Tibial nerve (tissue), 4 donors: Measurements from ENCODE around the gene PHF21B. TPM values are rescaled to one million over a fixed set of nuclear protein-coding genes. Genes with fewer than 3 reads are reported as not detected.

Experiments used
- DNase-seq, 2 donors: peaks; one replicate each; pipeline ENCODE4 v3.0.0-alpha.2; 2019; ENCODE audit warnings: low spot score in 2 of 2
- H3K27ac ChIP-seq, 4 donors: fragments of 200-600 bp; sonication (generic) in 3 of 4; one replicate each; pipeline ENCODE4 v1.5.1; 2017 to 2019; ENCODE audit warnings: mild to moderate bottlenecking in 1 of 4
- H3K27me3 ChIP-seq, 2 donors: fragments of 200-600 bp; sonication (generic) in 1 of 2; one replicate each; pipeline versions ENCODE4 v1.5.1 to v1.6.0; 2017 to 2019
- H3K36me3 ChIP-seq, 3 donors: fragments of 200-600 bp; sonication (generic); one replicate each; pipeline ENCODE4 v1.5.1; 2018 to 2019
- H3K4me1 ChIP-seq, 4 donors: fragments of 200-600 bp; sonication (generic) in 3 of 4; one replicate each; pipeline ENCODE4 v1.5.1; 2017 to 2019
- H3K4me3 ChIP-seq, 4 donors: fragments of 200-600 bp; sonication (generic) in 3 of 4; one replicate each; pipeline ENCODE4 v1.5.1; 2017 to 2019; ENCODE audit warnings: mild to moderate bottlenecking in 1 of 4, moderate library complexity in 1 of 4
- H3K9me3 ChIP-seq, 4 donors: fragments of 200-600 bp; sonication (generic) in 3 of 4; one replicate each; pipeline ENCODE4 v1.5.1; 2017 to 2019
- CTCF ChIP-seq, 5 experiments: fragments of 200-600 bp in 3 of 5; fragments of 450-650 bp in 2 of 5; sonication (generic) in 3 of 5; IDR thresholded peaks; one replicate each; pipeline ENCODE4 v1.5.1; 2016 to 2019; ENCODE audit warnings: antibody characterized with exemption in 5 of 5, mild to moderate bottlenecking in 3 of 5, moderate library complexity in 2 of 5
- EP300 ChIP-seq, 2 donors: sonication (generic); formaldehyde crosslinking; IDR thresholded peaks; one replicate each; pipeline ENCODE4 v1.6.1; 2017; ENCODE audit warnings: antibody characterized with exemption in 2 of 2, mild to moderate bottlenecking in 1 of 2
- POLR2A ChIP-seq, 2 donors: fragments of 450-650 bp; IDR thresholded peaks; one replicate each; pipeline ENCODE4 v1.6.1; 2017; ENCODE audit warnings: antibody characterized with exemption in 2 of 2, mild to moderate bottlenecking in 2 of 2, moderate library complexity in 2 of 2
- WGBS, 2 donors: methylation state at CpG; one replicate each; pipeline ENCODE4 v1.1.5; 2018; 5-methylcytosine and 5-hydroxymethylcytosine counted together
- total RNA-seq, 4 donors: library from RNA; depleted of rRNA; stranded (reverse); fragments of >200 nt; gene quantifications; one replicate each; pipeline ENCODE4 v1.1.0, GENCODE V29; 2016

PHF21B gene
- total RNA-seq, 4 donors from 2014 or later = 0.39 to 4.2 (median 0.90) TPM; not detected in 1

- no peak for TF ChIP-seq POLR2A (IDR thresholded peaks at IDR 0.05)
- no peak for TF ChIP-seq EP300 (IDR thresholded peaks at IDR 0.05)
- TF ChIP-seq CTCF (IDR thresholded peaks at IDR 0.05) = no peak
- Histone ChIP-seq H3K4me1 (no peaks in the 10 kb centered on the region), H3K27me3 (peaks cover 0 to 7% of the 10 kb centered on the region in 2 donors), H3K4me3 (no peak overlapping the region), H3K9me3 (peaks cover 0 to 8% (median 0%) of the 10 kb centered on the region in 4 donors), H3K36me3 (no peaks in the 10 kb centered on the region), H3K27ac (no peak overlapping the region)
- DNase-seq = no peak
These were observed 58.3 kb downstream of the PHF21B start for GRCh38 chr22:44951510-44951816.

GRCh38 chr22:44950806-44951509 is 58.8 kb downstream of the PHF21B start:
- Histone ChIP-seq H3K27me3 (peaks cover 0 to 7% of the 10 kb centered on the region in 2 donors), H3K4me3 (no peak overlapping the region), H3K27ac (no peak overlapping the region), H3K4me1 (no peaks in the 10 kb centered on the region), H3K9me3 (peaks cover 0 to 8% (median 0%) of the 10 kb centered on the region in 4 donors), H3K36me3 (no peaks in the 10 kb centered on the region)
- WGBS, 2 donors = 91 to 96% methylated on average over 21 of the region's 21 CpGs
- no peak for TF ChIP-seq CTCF (IDR thresholded peaks at IDR 0.05)
- no peak for TF ChIP-seq POLR2A (IDR thresholded peaks at IDR 0.05)
- TF ChIP-seq EP300 (IDR thresholded peaks at IDR 0.05) = no peak
- no peak for DNase-seq

- TF ChIP-seq CTCF (IDR thresholded peaks at IDR 0.05) (no peak), POLR2A (IDR thresholded peaks at IDR 0.05) (no peak), EP300 (IDR thresholded peaks at IDR 0.05) (no peak)
- Histone ChIP-seq H3K4me3 (no peak overlapping the region), H3K27me3 (no peaks in the 10 kb centered on the region), H3K36me3 (no peaks in the 10 kb centered on the region), H3K4me1 (no peaks in the 10 kb centered on the region), H3K9me3 (peaks cover 0 to 8% (median 0%) of the 10 kb centered on the region in 4 donors), H3K27ac (no peak overlapping the region)
- 78 to 80% methylated on average over 13 of the region's 13 CpGs for WGBS, 2 donors
- DNase-seq = no peak
These were observed 62.0 kb downstream of the PHF21B start for GRCh38 chr22:44947846-44948245.

- no peak for DNase-seq
- Histone ChIP-seq H3K4me3 (no peak overlapping the region), H3K4me1 (no peaks in the 10 kb centered on the region), H3K9me3 (peaks cover 0 to 8% (median 0%) of the 10 kb centered on the region in 4 donors), H3K27ac (no peak overlapping the region), H3K36me3 (no peaks in the 10 kb centered on the region), H3K27me3 (no peaks in the 10 kb centered on the region)
- WGBS, 2 donors = 68 to 82% methylated on average over 4 to 10 of the region's 11 CpGs
- TF ChIP-seq POLR2A (IDR thresholded peaks at IDR 0.05) (no peak), CTCF (IDR thresholded peaks at IDR 0.05) (no peak), EP300 (IDR thresholded peaks at IDR 0.05) (no peak)
These were observed 62.8 kb downstream of the PHF21B start for GRCh38 chr22:44947049-44947448.

- H3K27ac ChIP-seq = no peak overlapping the region
- H3K4me3 ChIP-seq = no peak overlapping the region
- no peak for DNase-seq
- no peak for TF ChIP-seq EP300 (IDR thresholded peaks at IDR 0.05)
- TF ChIP-seq POLR2A (IDR thresholded peaks at IDR 0.05) = no peak
- TF ChIP-seq CTCF (IDR thresholded peaks at IDR 0.05) = no peak
- 56 to 61% methylated on average over 20 of the region's 20 CpGs for WGBS, 2 donors
- H3K27me3 ChIP-seq = peaks cover 0 to 13% of the 10 kb centered on the region in 2 donors
- no peaks in the 10 kb centered on the region for H3K4me1 ChIP-seq
- no peaks in the 10 kb centered on the region for H3K9me3 ChIP-seq
- H3K36me3 ChIP-seq = no peaks in the 10 kb centered on the region
These were observed 64.8 kb downstream of the PHF21B start for GRCh38 chr22:44944883-44945601.
